ENCODE results near the gene SUPT3H. TPM values are rescaled to one million over a fixed set of nuclear protein-coding genes. Genes with fewer than 3 reads are reported as not detected.

The SUPT3H gene
- total RNA-seq, 1 donor from 2014 or later, result 3.2 TPM

GRCh38 chr6:44811456-44811855, 566.3 kb downstream of the SUPT3H start:
- DNase-seq (ENCODE audit: missing footprints), result no peak
- intact Hi-C loops (cut with DNase I), result no loop called here
- ATAC-seq, result no peak

GRCh38 chr6:44809258-44809657, 568.5 kb downstream of the SUPT3H start:
- DNase-seq (ENCODE audit: missing footprints) (no peak), ATAC-seq (no peak)
- intact Hi-C loops (cut with DNase I), result no loop called here

- no peak for ATAC-seq
- no peak for DNase-seq (ENCODE audit: missing footprints)
- intact Hi-C loops (cut with DNase I), result no loop called here
Observed at GRCh38 chr6:44808148-44808547, 569.6 kb downstream of the SUPT3H start.

GRCh38 chr6:44806656-44807055, 571.1 kb downstream of the SUPT3H start:
- no peak for ATAC-seq

GRCh38 chr6:44805238-44805846, 572.4 kb downstream of the SUPT3H start:
- no peak for DNase-seq (ENCODE audit: missing footprints)
- intact Hi-C loops (cut with DNase I), result no loop called here
- no peak for ATAC-seq

More at GRCh38 chr6:44806656-44807055, 571.1 kb downstream of the SUPT3H start:
- no peak for DNase-seq (ENCODE audit: missing footprints)
- intact Hi-C loops (cut with DNase I), result no loop called here

- intact Hi-C loops (cut with DNase I), result no loop called here
- ATAC-seq (no peak), DNase-seq (ENCODE audit: missing footprints) (no peak)
Observed at GRCh38 chr6:44804546-44805159, 573.1 kb downstream of the SUPT3H start.

GRCh38 chr6:44804016-44804415, 573.7 kb downstream of the SUPT3H start:
- intact Hi-C loops (cut with DNase I), result no loop called here

GRCh38 chr6:44800784-44801592, 576.7 kb downstream of the SUPT3H start:
- DNase-seq (ENCODE audit: missing footprints) (no peak), ATAC-seq (no peak)
- intact Hi-C loops (cut with DNase I), result no loop called here

More at GRCh38 chr6:44804016-44804415, 573.7 kb downstream of the SUPT3H start:
- no peak for DNase-seq (ENCODE audit: missing footprints)
- ATAC-seq, result no peak

GRCh38 chr6:44800171-44800783, 577.5 kb downstream of the SUPT3H start:
- ATAC-seq, result peak; percentile 40
- no peak for DNase-seq (ENCODE audit: missing footprints)
- intact Hi-C loops (cut with DNase I), result no loop called here

- intact Hi-C loops (cut with DNase I), result no loop called here
- ATAC-seq (no peak), DNase-seq (ENCODE audit: missing footprints) (no peak)
Observed at GRCh38 chr6:44797746-44798145, 580.0 kb downstream of the SUPT3H start.

- ATAC-seq (no peak), DNase-seq (ENCODE audit: missing footprints) (no peak)
- intact Hi-C loops (cut with DNase I), result no loop called here
Observed at GRCh38 chr6:44795326-44795725, 582.4 kb downstream of the SUPT3H start.

- DNase-seq (ENCODE audit: missing footprints) (no peak), ATAC-seq (no peak)
- intact Hi-C loops (cut with DNase I), result no loop called here
Observed at GRCh38 chr6:44789806-44790205, 587.9 kb downstream of the SUPT3H start.

- intact Hi-C loops (cut with DNase I), result no loop called here
- ATAC-seq, result no peak
- no peak for DNase-seq (ENCODE audit: missing footprints)
Observed at GRCh38 chr6:44789061-44789460, 588.7 kb downstream of the SUPT3H start.

- intact Hi-C loops (cut with DNase I), result no loop called here
- ATAC-seq (no peak), DNase-seq (ENCODE audit: missing footprints) (no peak)
Observed at GRCh38 chr6:44788387-44788981, 589.2 kb downstream of the SUPT3H start.

GRCh38 chr6:44787254-44787834, 590.4 kb downstream of the SUPT3H start:
- DNase-seq (ENCODE audit: missing footprints) (no peak), ATAC-seq (no peak)
- intact Hi-C loops (cut with DNase I), result no loop called here

- DNase-seq (ENCODE audit: missing footprints), result no peak
- intact Hi-C loops (cut with DNase I), result no loop called here
- ATAC-seq, result no peak
Observed at GRCh38 chr6:44785130-44785529, 592.6 kb downstream of the SUPT3H start.

GRCh38 chr6:44784195-44784594, 593.5 kb downstream of the SUPT3H start:
- intact Hi-C loops (cut with DNase I), result no loop called here
- DNase-seq (ENCODE audit: missing footprints), result no peak

GRCh38 chr6:44782892-44783291, 594.8 kb downstream of the SUPT3H start:
- intact Hi-C loops (cut with DNase I), result no loop called here
- ATAC-seq (no peak), DNase-seq (ENCODE audit: missing footprints) (no peak)

More at GRCh38 chr6:44784195-44784594, 593.5 kb downstream of the SUPT3H start:
- no peak for ATAC-seq

Data from Right ventricle myocardium inferior (tissue), 1 donor.